SH-SY5Y (cell line): ENCODE data around the gene DEPDC5.

Experiments used
- GATA2 ChIP-seq: IDR thresholded peaks from 2 replicates; pipeline ENCODE4 v1.6.1; 2011; ENCODE audit warnings: mild to moderate bottlenecking, low read depth, low read length
- GATA3 ChIP-seq: IDR thresholded peaks from 2 replicates; pipeline ENCODE4 v1.6.1; 2011; ENCODE audit warnings: low read depth, mild to moderate bottlenecking, low read length, moderate library complexity

DNA sequence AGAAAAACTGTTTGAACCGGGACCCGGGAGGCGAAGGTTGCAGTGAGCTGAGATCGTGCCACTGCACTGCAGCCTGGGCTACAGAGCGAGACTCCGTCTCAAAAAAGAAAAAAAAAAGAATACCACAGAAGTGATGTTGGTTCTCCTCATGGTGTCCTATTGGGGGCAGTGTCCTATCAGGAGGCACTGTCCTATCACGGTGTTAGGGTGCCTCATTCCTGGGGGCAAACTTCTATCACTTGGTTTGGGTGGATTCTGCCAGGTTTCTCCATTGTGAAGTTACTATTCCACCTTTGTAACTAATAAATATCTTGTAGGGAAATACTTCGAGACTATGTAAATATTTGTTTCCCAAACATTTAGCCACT, 23.5 kb upstream of the DEPDC5 start:
- TF ChIP-seq GATA3 (no peak), GATA2 (no peak)
